Stimulated activated memory B cell treated with anti-CD40 and anti-IgM and Interleukin-4, amounts not matched to agents 10 μg/mL and 1 μg/mL and 100 μg/mL, for 72 hours (primary cell): ENCODE results near the gene TLR1.
"Not testable (repeated sequence)": the region's sequence is repeated elsewhere in the genome, so short reads cannot be mapped to it uniquely, and the experiment has no call there.

Source experiments
- ATAC-seq: fragments of 150-1000 bp; cut with Tn5 transposase; 2 replicates; pipeline ENCODE4 v1.10.0; 2021
- H3K27ac Mint-ChIP-seq: one replicate; pipeline ENCODE4 v1.8.0; 2022; ENCODE audit warnings: mild to moderate bottlenecking, mixed read lengths
- H3K27me3 Mint-ChIP-seq: one replicate; pipeline ENCODE4 v1.8.0; 2022; ENCODE audit warnings: mixed read lengths
- H3K36me3 Mint-ChIP-seq: one replicate; pipeline ENCODE4 v1.8.0; 2022; ENCODE audit warnings: mixed read lengths
- H3K4me1 Mint-ChIP-seq: one replicate; pipeline ENCODE4 v1.8.0; 2022; ENCODE audit warnings: mixed read lengths
- H3K4me3 Mint-ChIP-seq: one replicate; pipeline ENCODE4 v1.8.0; 2022; ENCODE audit warnings: mild to moderate bottlenecking, moderate library complexity, mixed read lengths
- H3K9me3 Mint-ChIP-seq: one replicate; pipeline ENCODE4 v1.8.0; 2022; ENCODE audit warnings: mixed read lengths

Gene TLR1

GRCh38 chr4:38818441-38818976 is 13.9 kb upstream of the TLR1 start:
- peak; percentile 29 for ATAC-seq
- H3K27ac Mint-ChIP-seq, result peak overlapping the region; percentile 66
- no peak overlapping the region for H3K4me3 Mint-ChIP-seq
- no peaks in the 10 kb centered on the region for H3K27me3 Mint-ChIP-seq
- H3K4me1 Mint-ChIP-seq, result peaks cover 61% of the 10 kb centered on the region
- peaks cover 33% of the 10 kb centered on the region for H3K36me3 Mint-ChIP-seq
- peaks cover 11% of the 10 kb centered on the region for H3K9me3 Mint-ChIP-seq

- peak; percentile 84 for ATAC-seq
Measured at GRCh38 chr4:38815885-38816782, 11.5 kb upstream of the TLR1 start.

GRCh38 chr4:38814386-38814785 is 9.8 kb upstream of the TLR1 start:
- H3K27me3 Mint-ChIP-seq, result no peaks in the 10 kb centered on the region
- peaks cover 4% of the 10 kb centered on the region for H3K9me3 Mint-ChIP-seq
- H3K4me1 Mint-ChIP-seq, result peaks cover 57% of the 10 kb centered on the region
- ATAC-seq, result no peak
- no peak overlapping the region for H3K4me3 Mint-ChIP-seq
- peaks cover 42% of the 10 kb centered on the region for H3K36me3 Mint-ChIP-seq
- peak overlapping the region; percentile 42 for H3K27ac Mint-ChIP-seq

More at GRCh38 chr4:38815885-38816782, 11.5 kb upstream of the TLR1 start:
- peak overlapping the region; percentile 40 for H3K4me3 Mint-ChIP-seq
- H3K36me3 Mint-ChIP-seq, result peaks cover 36% of the 10 kb centered on the region
- peaks cover 4% of the 10 kb centered on the region for H3K9me3 Mint-ChIP-seq
- no peaks in the 10 kb centered on the region for H3K27me3 Mint-ChIP-seq
- H3K4me1 Mint-ChIP-seq, result peaks cover 68% of the 10 kb centered on the region
- H3K27ac Mint-ChIP-seq, result peak overlapping the region; percentile 76

- peaks cover 44% of the 10 kb centered on the region for H3K4me1 Mint-ChIP-seq
- no peaks in the 10 kb centered on the region for H3K27me3 Mint-ChIP-seq
- no peak overlapping the region for H3K4me3 Mint-ChIP-seq
- H3K36me3 Mint-ChIP-seq, result peaks cover 42% of the 10 kb centered on the region
- ATAC-seq, result no peak
- H3K9me3 Mint-ChIP-seq, result peaks cover 4% of the 10 kb centered on the region
- H3K27ac Mint-ChIP-seq, result no peak overlapping the region
Measured at GRCh38 chr4:38811297-38811696, 6.7 kb upstream of the TLR1 start.

GRCh38 chr4:38807462-38807861 is 2.9 kb upstream of the TLR1 start:
- H3K4me3 Mint-ChIP-seq, H3K9me3 Mint-ChIP-seq, ATAC-seq, H3K27ac Mint-ChIP-seq, H3K27me3 Mint-ChIP-seq: not testable (repeated sequence)
- peaks cover 53% of the 10 kb centered on the region for H3K4me1 Mint-ChIP-seq
- peaks cover 20% of the 10 kb centered on the region for H3K36me3 Mint-ChIP-seq

GRCh38 chr4:38806251-38806650 is 1.7 kb upstream of the TLR1 start:
- not testable (repeated sequence) for H3K27me3 Mint-ChIP-seq, ATAC-seq, H3K9me3 Mint-ChIP-seq
- H3K27ac Mint-ChIP-seq, result peak overlapping the region; percentile 97
- H3K4me3 Mint-ChIP-seq, result peak overlapping the region; percentile 39
- H3K4me1 Mint-ChIP-seq, result peaks cover 59% of the 10 kb centered on the region
- H3K36me3 Mint-ChIP-seq, result peaks cover 27% of the 10 kb centered on the region

GRCh38 chr4:38805530-38806145 is 1.0 kb upstream of the TLR1 start:
- H3K4me3 Mint-ChIP-seq, result peak overlapping the region; percentile 89
- H3K4me1 Mint-ChIP-seq, result peaks cover 57% of the 10 kb centered on the region
- ATAC-seq, result peak; percentile 93
- peak overlapping the region; percentile 97 for H3K27ac Mint-ChIP-seq
- no peaks in the 10 kb centered on the region for H3K27me3 Mint-ChIP-seq
- H3K9me3 Mint-ChIP-seq, result peaks cover 3% of the 10 kb centered on the region
- H3K36me3 Mint-ChIP-seq, result peaks cover 30% of the 10 kb centered on the region

GRCh38 chr4:38803833-38804653 is 548 bp downstream of the TLR1 start:
- H3K27ac Mint-ChIP-seq, result peak overlapping the region; percentile 97
- H3K27me3 Mint-ChIP-seq, result no peaks in the 10 kb centered on the region
- ATAC-seq, result peak; percentile 76
- peaks cover 11% of the 10 kb centered on the region for H3K9me3 Mint-ChIP-seq
- peak overlapping the region; percentile 89 for H3K4me3 Mint-ChIP-seq
- H3K36me3 Mint-ChIP-seq, result peaks cover 44% of the 10 kb centered on the region
- peaks cover 53% of the 10 kb centered on the region for H3K4me1 Mint-ChIP-seq

- peaks cover 57% of the 10 kb centered on the region for H3K36me3 Mint-ChIP-seq
- peaks cover 53% of the 10 kb centered on the region for H3K4me1 Mint-ChIP-seq
- no peak for ATAC-seq
- H3K9me3 Mint-ChIP-seq, result peaks cover 11% of the 10 kb centered on the region
- H3K27me3 Mint-ChIP-seq, result no peaks in the 10 kb centered on the region
- peak overlapping the region; percentile 97 for H3K27ac Mint-ChIP-seq
- H3K4me3 Mint-ChIP-seq, result peak overlapping the region; percentile 16
Measured at GRCh38 chr4:38802561-38803355, 1.8 kb downstream of the TLR1 start.

- Mint-ChIP-seq H3K27me3 (no peaks in the 10 kb centered on the region), H3K9me3 (peaks cover 11% of the 10 kb centered on the region), H3K4me3 (no peak overlapping the region), H3K4me1 (peaks cover 42% of the 10 kb centered on the region), H3K27ac (peak overlapping the region; percentile 20), H3K36me3 (peaks cover 74% of the 10 kb centered on the region)
- no peak for ATAC-seq
Measured at GRCh38 chr4:38800961-38801450, 3.6 kb downstream of the TLR1 start.

GRCh38 chr4:38800366-38800765 is 4.2 kb downstream of the TLR1 start:
- H3K4me1 Mint-ChIP-seq, result peaks cover 36% of the 10 kb centered on the region
- H3K27me3 Mint-ChIP-seq, result no peaks in the 10 kb centered on the region
- H3K9me3 Mint-ChIP-seq, result peaks cover 13% of the 10 kb centered on the region
- H3K27ac Mint-ChIP-seq, result peak overlapping the region; percentile 20
- no peak overlapping the region for H3K4me3 Mint-ChIP-seq
- H3K36me3 Mint-ChIP-seq, result peaks cover 81% of the 10 kb centered on the region
- no peak for ATAC-seq

- Mint-ChIP-seq H3K27ac (no peak overlapping the region), H3K4me1 (peaks cover 13% of the 10 kb centered on the region), H3K36me3 (peaks cover 77% of the 10 kb centered on the region), H3K9me3 (peaks cover 14% of the 10 kb centered on the region), H3K4me3 (no peak overlapping the region), H3K27me3 (no peaks in the 10 kb centered on the region)
- ATAC-seq, result no peak
Measured at GRCh38 chr4:38795087-38795486, 9.5 kb downstream of the TLR1 start.

GRCh38 chr4:38794051-38794450 is 10.5 kb downstream of the TLR1 start:
- H3K9me3 Mint-ChIP-seq, result peaks cover 10% of the 10 kb centered on the region
- no peak overlapping the region for H3K4me3 Mint-ChIP-seq
- H3K36me3 Mint-ChIP-seq, result peaks cover 70% of the 10 kb centered on the region
- ATAC-seq, result no peak
- no peak overlapping the region for H3K27ac Mint-ChIP-seq
- no peaks in the 10 kb centered on the region for H3K27me3 Mint-ChIP-seq
- peaks cover 13% of the 10 kb centered on the region for H3K4me1 Mint-ChIP-seq

GRCh38 chr4:38791010-38791409 is 13.6 kb downstream of the TLR1 start:
- Mint-ChIP-seq H3K4me1 (peaks cover 25% of the 10 kb centered on the region), H3K27me3 (no peaks in the 10 kb centered on the region), H3K36me3 (peaks cover 50% of the 10 kb centered on the region), H3K27ac (peak overlapping the region; percentile 9), H3K9me3 (peaks cover 17% of the 10 kb centered on the region), H3K4me3 (no peak overlapping the region)
- no peak for ATAC-seq
